IPS-18c (cell line): ENCODE data around the gene EGFL6.
"Not testable (repeated sequence)": the region's sequence is repeated elsewhere in the genome, so short reads cannot be mapped to it uniquely, and the experiment has no call there.

Experiments used
- H3K4me3 ChIP-seq: 2 replicates; pipeline ENCODE4 v1.7.0; 2013; ENCODE audit warnings: low read depth, mild to moderate bottlenecking, low read length, moderate library complexity; ENCODE audit not compliant: insufficient read depth
- H3K9me3 ChIP-seq: one replicate; pipeline ENCODE4 v1.6.1; 2013; ENCODE audit warnings: mild to moderate bottlenecking, low read length, moderate library complexity; ENCODE audit not compliant: control insufficient read depth, insufficient read depth

EGFL6 gene

DNA sequence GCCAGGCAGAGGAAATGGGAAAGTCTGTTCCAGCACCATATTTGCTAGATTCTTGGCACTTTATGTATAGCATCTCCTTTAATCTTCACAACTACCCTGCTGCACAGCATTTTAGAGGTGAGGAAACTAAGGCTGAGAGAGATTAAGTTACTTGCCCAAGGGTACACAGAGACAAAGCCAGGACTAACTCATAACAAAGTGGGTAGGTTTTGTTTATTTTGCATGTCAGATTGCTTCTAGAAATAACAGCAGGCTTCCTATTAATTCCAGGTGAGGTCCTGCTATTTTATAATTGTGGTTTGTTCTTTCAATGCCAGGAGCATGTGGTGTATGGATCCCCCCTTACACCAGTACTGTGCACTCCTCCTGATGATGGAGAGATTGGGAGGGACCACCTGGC, 98.5 kb downstream of the EGFL6 start:
- Histone ChIP-seq H3K9me3 (peaks cover 2% of the 10 kb centered on the region), H3K4me3 (no peak overlapping the region)

DNA sequence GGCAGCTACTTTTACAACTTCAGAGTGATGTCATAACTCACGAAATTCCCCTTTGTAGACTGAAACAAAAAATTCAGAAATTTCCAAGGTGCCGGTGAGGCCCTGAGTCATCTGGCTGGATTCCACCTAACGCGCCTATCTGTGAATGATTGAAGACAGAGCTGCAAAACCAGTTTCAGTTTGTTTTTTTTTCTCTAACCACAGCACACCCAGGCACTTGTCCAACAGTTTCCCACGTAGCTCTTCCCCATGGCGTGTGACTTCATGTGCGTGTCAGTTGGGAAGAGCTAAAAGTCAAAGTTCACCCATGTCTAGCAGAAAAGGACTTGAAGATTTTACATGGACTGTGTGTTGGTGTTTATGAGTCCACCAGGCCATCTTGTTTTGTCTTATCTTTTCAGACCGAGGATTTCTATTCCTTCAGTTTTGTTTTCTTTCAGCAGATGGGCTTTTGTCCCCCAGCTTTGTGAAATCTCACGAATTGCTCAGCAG, 99.9 kb downstream of the EGFL6 start:
- no peak overlapping the region for H3K4me3 ChIP-seq
- peaks cover 2% of the 10 kb centered on the region for H3K9me3 ChIP-seq

DNA sequence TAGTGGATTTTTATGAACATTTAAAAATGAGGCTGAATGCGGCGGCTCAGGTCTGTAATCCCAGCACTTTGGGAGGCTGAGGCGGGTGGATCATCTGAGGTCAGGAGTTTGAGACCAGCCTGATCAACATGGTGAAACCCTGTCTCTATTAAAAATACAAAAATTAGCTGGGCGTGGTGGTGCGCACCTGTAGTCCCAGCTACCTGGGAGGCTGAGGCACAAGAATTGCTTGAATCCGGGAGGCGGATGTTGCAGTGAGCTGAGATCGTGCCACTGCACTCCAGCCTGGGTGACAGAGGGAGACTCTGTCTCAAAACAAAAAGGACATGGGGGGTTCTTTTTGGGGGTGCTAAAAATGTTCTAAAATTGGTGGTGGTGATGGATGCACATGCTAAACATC, 100.4 kb downstream of the EGFL6 start:
- not testable (repeated sequence) for H3K9me3 ChIP-seq, H3K4me3 ChIP-seq

DNA sequence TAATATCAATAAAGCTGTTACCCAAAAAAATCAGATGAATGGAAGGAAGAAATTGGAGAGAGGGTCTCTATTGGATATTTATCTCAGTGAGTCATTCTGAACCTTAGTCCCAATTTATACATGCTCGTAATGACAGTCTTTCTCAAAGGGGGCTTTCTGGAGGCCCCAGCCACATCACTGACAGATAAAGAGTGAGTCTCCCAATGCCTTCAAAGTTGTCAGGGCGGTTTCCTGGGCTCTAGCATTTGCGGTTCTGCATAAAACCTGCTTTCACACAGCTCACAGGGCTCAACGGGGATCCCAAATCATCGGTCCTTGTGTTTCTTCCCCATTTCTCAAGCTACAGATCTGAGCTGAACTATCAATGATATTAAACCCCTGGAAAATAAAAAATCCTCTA, 100.8 kb downstream of the EGFL6 start:
- no peak overlapping the region for H3K4me3 ChIP-seq

DNA sequence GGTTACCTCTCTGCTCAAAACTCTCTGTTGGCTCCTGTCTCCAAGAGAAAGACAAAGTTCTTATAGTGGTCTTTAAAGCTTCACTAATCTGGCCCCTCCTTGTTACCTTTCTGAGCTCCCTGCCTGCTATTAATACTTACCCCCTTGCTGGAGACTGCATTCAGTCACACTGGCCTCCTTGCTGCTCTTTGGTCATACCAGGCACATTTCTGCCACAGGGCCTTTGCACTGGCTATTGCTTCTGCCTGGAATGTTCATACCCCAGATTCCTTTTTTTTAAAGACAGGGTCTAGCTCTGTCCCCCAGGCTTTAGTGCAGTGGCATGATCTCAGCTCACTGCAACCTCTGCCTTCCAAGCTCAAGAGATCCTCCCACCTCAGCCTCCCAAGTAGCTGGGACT, 103.6 kb downstream of the EGFL6 start:
- H3K9me3 ChIP-seq: no peaks in the 10 kb centered on the region
- no peak overlapping the region for H3K4me3 ChIP-seq

More for the DNA sequence above, 100.8 kb downstream of the EGFL6 start:
- H3K9me3 ChIP-seq: peaks cover 2% of the 10 kb centered on the region

DNA sequence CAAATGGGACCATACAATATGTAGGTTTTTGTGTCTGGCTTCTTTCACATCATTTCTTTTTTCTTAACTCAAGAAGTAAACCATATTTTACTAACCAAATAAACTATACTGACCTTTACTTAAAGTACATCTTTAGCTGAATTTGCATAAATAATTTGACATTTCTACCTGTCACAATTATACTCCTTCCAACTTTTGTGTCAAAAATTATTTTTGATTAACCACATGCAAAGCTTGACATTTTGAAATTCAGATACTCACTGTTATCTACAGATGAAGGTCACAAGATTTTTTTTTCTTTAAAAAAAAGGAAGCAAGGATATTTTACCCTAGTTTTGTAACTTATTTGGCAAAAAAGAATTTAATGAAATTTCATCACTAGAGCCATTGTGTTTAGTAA, 107.5 kb downstream of the EGFL6 start:
- Histone ChIP-seq H3K4me3 (no peak overlapping the region), H3K9me3 (no peaks in the 10 kb centered on the region)

DNA sequence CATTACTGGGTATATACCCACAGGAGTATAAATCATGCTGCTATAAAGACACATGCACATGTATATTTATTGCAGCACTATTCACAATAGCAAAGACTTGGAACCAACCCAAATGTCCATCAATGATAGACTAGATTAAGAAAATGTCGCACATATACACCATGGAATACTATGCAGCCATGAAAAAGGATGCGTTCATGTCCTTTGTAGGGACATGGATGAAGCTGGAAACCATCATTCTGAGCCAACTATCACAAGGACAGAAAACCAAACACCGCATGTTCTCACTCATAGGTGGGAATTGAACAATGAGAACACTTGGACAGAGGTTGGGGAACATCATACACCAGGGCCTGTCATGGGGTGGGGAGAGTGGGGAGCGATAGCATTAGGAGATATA, 110.3 kb downstream of the EGFL6 start:
- H3K9me3 ChIP-seq: not testable (repeated sequence)

DNA sequence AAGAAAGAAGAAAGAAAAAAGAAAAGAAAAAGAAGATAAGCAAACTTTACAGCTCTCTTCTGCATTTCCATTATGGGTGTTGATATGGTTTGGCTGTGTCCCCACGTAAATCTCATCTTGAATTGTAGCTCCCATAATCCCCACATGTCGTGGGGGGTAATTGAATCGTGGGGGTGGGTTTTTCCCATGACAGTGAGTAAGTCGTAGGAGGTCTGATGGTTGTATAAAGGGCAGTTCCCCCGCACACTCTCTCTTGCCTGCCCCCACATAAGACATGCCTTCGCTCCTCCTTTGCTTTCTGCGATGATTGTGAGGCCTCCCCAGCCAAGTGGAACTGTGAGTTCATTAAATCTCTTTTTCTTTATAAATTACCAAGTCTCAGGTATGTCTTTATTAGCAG, 112.2 kb downstream of the EGFL6 start:
- no peaks in the 10 kb centered on the region for H3K9me3 ChIP-seq

More for the DNA sequence above, 110.3 kb downstream of the EGFL6 start:
- H3K4me3 ChIP-seq: not testable (repeated sequence)

More for the DNA sequence above, 112.2 kb downstream of the EGFL6 start:
- no peak overlapping the region for H3K4me3 ChIP-seq
